Measurements from ENCODE around the gene MNAT1. TPM values are rescaled to one million over a fixed set of nuclear protein-coding genes. Genes with fewer than 3 reads are reported as not detected.

MNAT1 gene
- polyA plus RNA-seq (2011; rRNA removed) (69.2 and 78.1 TPM in 2 replicates), polyA plus RNA-seq (2017; fragmentation: RNase III; extraction: RNeasy Plus Mini Kit Qiagen cat#74134 plus additional on column Dnase treatment) (42.7 to 50.9 TPM (median 42.7 TPM) in 3 replicates), polyA minus RNA-seq (2011; rRNA and poly(A)+ RNA removed) (24.3 and 40.6 TPM in 2 replicates)
- 26.5 and 29.0 TPM in 2 replicates for polyA plus RNA-seq (2012; cell fraction: cytosol; rRNA removed)
- 10.5 and 11.0 TPM in 2 replicates for polyA plus RNA-seq (2012; cell fraction: nucleus; rRNA removed)

- POLR2A ChIA-PET = no interaction called here
- Histone ChIP-seq H3K4me3 (peak within 1 kb of the TSS; percentile 79), H3K4me1 (peaks cover 16% of the 10 kb centered on the region; the same call in 2 of the 3 replicates), H3K9me3 (no peaks in the 10 kb centered on the region), H3K27ac (peak within 1 kb of the TSS; percentile 77 to 86), H3K4me2 (peak within 1 kb of the TSS; percentile 94)
- CTCF ChIA-PET = interaction anchor here (1.0 to 1.3 kb wide), 2 partner anchors 109 to 518 kb away, joined by 3 read pairs; no protein-coding TSS in a partner anchor
- ATAC-seq = peak; percentile 98
- TF ChIP-seq NPAS2 (CRISPR knock-in tag; IDR thresholded peaks at IDR 0.05; ENCODE audit: borderline replicate concordance) (no peak), E2F6 (IDR thresholded peaks at IDR 0.05; ENCODE audit: borderline replicate concordance, low read depth) (peak; percentile 55; the same call in 1 of the 2 replicates), KDM1A (IDR thresholded peaks at IDR 0.05; ENCODE audit: low read depth) (no peak), CTCF (IDR thresholded peaks at IDR 0.05) (no peak), ZNF302 (CRISPR knock-in tag; IDR thresholded peaks at IDR 0.05) (0 out of 2 replicates have a peak, but pooled peaks have one; percentile 20), GATA3 (IDR thresholded peaks at IDR 0.05; ENCODE audit: borderline replicate concordance) (peak; percentile 46; the same call in 1 of the 2 replicates), CHD2 (IDR thresholded peaks at IDR 0.05; ENCODE audit: low read length, partially characterized antibody) (no peak), HMGXB4 (CRISPR knock-in tag; IDR thresholded peaks at IDR 0.05; ENCODE audit: borderline replicate concordance) (0 out of 2 replicates have a peak, but pooled peaks have one; percentile 42), RAD21 (conservative IDR thresholded peaks at IDR 0.05 in 1 of 2, IDR thresholded peaks at IDR 0.05 in 1 of 2) (peak; percentile 21 to 30; a peak in 1 of 5 replicates), EHF (CRISPR knock-in tag; IDR thresholded peaks at IDR 0.05) (no peak), MAZ (IDR thresholded peaks at IDR 0.05; ENCODE audit: borderline replicate concordance, low read depth, low read length) (0 out of 2 replicates have a peak, but pooled peaks have one; percentile 67), POLR2A (IDR thresholded peaks at IDR 0.05; ENCODE audit: low read length) (peak; percentile 74), JUN (IDR thresholded peaks at IDR 0.05) (peak; percentile 28 to 86; a peak in 3 of 5 replicates), PHF8 (IDR thresholded peaks at IDR 0.05; ENCODE audit: borderline replicate concordance, low read depth) (peak; percentile 87), ATOH8 (CRISPR knock-in tag; IDR thresholded peaks at IDR 0.05; ENCODE audit: low read depth) (no peak), KDM5A (IDR thresholded peaks at IDR 0.05) (peak; percentile 88), RARB (CRISPR knock-in tag; IDR thresholded peaks at IDR 0.05) (no peak), SMC3 (IDR thresholded peaks at IDR 0.05) (peak; percentile 32; the same call in 1 of the 3 replicates), BCL3 (IDR thresholded peaks at IDR 0.05) (0 out of 3 replicates have a peak, but pooled peaks have one; percentile 63), SREBF2 (IDR thresholded peaks at IDR 0.05) (no peak), RFX5 (IDR thresholded peaks at IDR 0.05) (0 out of 2 replicates have a peak, but pooled peaks have one; percentile 22), MAX (IDR thresholded peaks at IDR 0.05) (peak; percentile 86)
- no peak for FAIRE-seq
- 5% methylated on average over 33 of the region's 33 CpGs for WGBS (ENCODE audit: missing lambda C conversion rate)
- DNase-seq (ENCODE audit: low read depth in 1 of 2, low spot score in 1 of 2) = peak; percentile 56 to 90
Measured at GRCh38 chr14:60734465-60735242, at the start of gene MNAT1. Gene MNAT1 (plus strand): TSS chr14:60734761. CDS start chr14:60734863, 102 bp downstream.

Data from A549 (cell line).